ENCODE results near the gene MPPED2. TPM values are rescaled to one million over a fixed set of nuclear protein-coding genes. Genes with fewer than 3 reads are reported as not detected.

Gene MPPED2
- total and polyA plus RNA-seq, 12 donors: 2.2 to 15.1 (median 10.4) TPM

- Histone ChIP-seq H3K4me3 (no peak overlapping the region), H3K9me3 (no peaks in the 10 kb centered on the region), H3K27me3 (no peaks in the 10 kb centered on the region), H3K36me3 (no peaks in the 10 kb centered on the region), H3K4me1 (peaks cover 11 to 54% (median 25%) of the 10 kb centered on the region in 9 donors), H3K27ac (peak overlapping the region in 3 of 10 donors; percentile 8 to 46 (median 45))
- TF ChIP-seq CTCF (IDR thresholded peaks at IDR 0.05): no peak
- DNase-seq: no peak
- intact Hi-C loops (cut with DNase I): loop anchor here in 1 of 10 donors (10.0 kb wide), 1 partner anchor 122 kb away; the partner anchor contains the start of gene MPPED2
- peak in 1 of 8 donors; percentile 28 for ATAC-seq
- WGBS, 2 donors: 46 to 60% methylated on average over 3 of the region's 3 CpGs
Observed at GRCh38 chr11:30462421-30462820, 123.7 kb downstream of the MPPED2 start.

GRCh38 chr11:30459821-30460220, 126.3 kb downstream of the MPPED2 start:
- H3K4me3 ChIP-seq: no peak overlapping the region
- intact Hi-C loops (cut with DNase I): loop anchor here in 2 of 10 donors (10.0 kb wide), 1 partner anchor 125 kb away; the partner anchor contains the start of gene MPPED2 (in 2 of the 2)
- H3K36me3 ChIP-seq: no peaks in the 10 kb centered on the region
- no peak overlapping the region for H3K27ac ChIP-seq
- DNase-seq: no peak
- H3K27me3 ChIP-seq: no peaks in the 10 kb centered on the region
- no peak for TF ChIP-seq CTCF (IDR thresholded peaks at IDR 0.05)
- peaks cover 11 to 69% (median 34%) of the 10 kb centered on the region in 9 donors for H3K4me1 ChIP-seq
- no peaks in the 10 kb centered on the region for H3K9me3 ChIP-seq
- peak in 1 of 8 donors; percentile 71 for ATAC-seq
- 52 to 63% methylated on average over 3 of the region's 3 CpGs for WGBS, 2 donors

- no peak overlapping the region for H3K4me3 ChIP-seq
- no peaks in the 10 kb centered on the region for H3K9me3 ChIP-seq
- no peak for TF ChIP-seq CTCF (IDR thresholded peaks at IDR 0.05)
- WGBS, 2 donors: 96 to 98% methylated on average over 3 of the region's 3 CpGs
- H3K36me3 ChIP-seq: no peaks in the 10 kb centered on the region
- DNase-seq (no peak), ATAC-seq (no peak)
- H3K27ac ChIP-seq: no peak overlapping the region
- no peaks in the 10 kb centered on the region for H3K27me3 ChIP-seq
- H3K4me1 ChIP-seq: peaks cover 11 to 74% (median 38%) of the 10 kb centered on the region in 9 donors
- intact Hi-C loops (cut with DNase I): loop anchor here in 1 of 10 donors (10.0 kb wide), 1 partner anchor 125 kb away; the partner anchor contains the start of gene MPPED2
Observed at GRCh38 chr11:30459306-30459705, 126.8 kb downstream of the MPPED2 start.

- Histone ChIP-seq H3K4me1 (peaks cover 11 to 82% (median 44%) of the 10 kb centered on the region in 9 donors), H3K4me3 (no peak overlapping the region), H3K27me3 (no peaks in the 10 kb centered on the region), H3K9me3 (no peaks in the 10 kb centered on the region), H3K36me3 (no peaks in the 10 kb centered on the region), H3K27ac (no peak overlapping the region)
- no peak for ATAC-seq
- DNase-seq: no peak
- no peak for TF ChIP-seq CTCF (IDR thresholded peaks at IDR 0.05)
- intact Hi-C loops (cut with DNase I): loop anchor here in 1 of 10 donors (10.0 kb wide), 1 partner anchor 126 kb away; the partner anchor contains the start of gene MPPED2
- 97 to 100% methylated on average over 3 of the region's 3 CpGs for WGBS, 2 donors
Observed at GRCh38 chr11:30458541-30458940, 127.6 kb downstream of the MPPED2 start.

All from heart right ventricle (tissue), 16 donors.